HUES48 (cell line): ENCODE results near the gene CBY2.

Source experiments
- H3K27ac ChIP-seq: one replicate; pipeline ENCODE4 v1.7.0; 2013; ENCODE audit warnings: low read depth, low read length, inconsistent platforms
- H3K27me3 ChIP-seq: 2 replicates; pipeline ENCODE4 v1.6.1; 2013; ENCODE audit warnings: mild to moderate bottlenecking, low read length; ENCODE audit not compliant: control insufficient read depth, insufficient read depth
- H3K36me3 ChIP-seq: 2 replicates; pipeline ENCODE4 v1.6.1; 2013; ENCODE audit warnings: low read length; ENCODE audit not compliant: control insufficient read depth, insufficient read depth
- H3K4me1 ChIP-seq: 2 replicates; pipeline ENCODE4 v1.6.1; 2013; ENCODE audit warnings: mild to moderate bottlenecking, low read length; ENCODE audit not compliant: control insufficient read depth, insufficient read depth
- H3K4me3 ChIP-seq: 2 replicates; pipeline ENCODE4 v1.5.1; 2013; ENCODE audit warnings: mild to moderate bottlenecking, low read depth, low read length
- H3K9ac ChIP-seq: 2 replicates; pipeline ENCODE4 v1.6.1; 2013; ENCODE audit warnings: mild to moderate bottlenecking, low read depth, low read length, moderate library complexity
- H3K9me3 ChIP-seq: 2 replicates; pipeline ENCODE4 v1.6.1; 2013; ENCODE audit warnings: low read length; ENCODE audit not compliant: control insufficient read depth, insufficient read depth

The CBY2 gene

GRCh38 chr13:45702869-45703391, 810 bp downstream of the CBY2 start:
- no peak overlapping the region for H3K27ac ChIP-seq
- H3K4me3 ChIP-seq: no peak overlapping the region

GRCh38 chr13:45704211-45704739, 2.2 kb downstream of the CBY2 start:
- H3K4me1 ChIP-seq: peaks cover 11% of the 10 kb centered on the region; the same call in 1 of the 2 replicates
- H3K36me3 ChIP-seq: no peaks in the 10 kb centered on the region
- no peaks in the 10 kb centered on the region for H3K27me3 ChIP-seq
- no peak overlapping the region for H3K9ac ChIP-seq
- no peak overlapping the region for H3K4me3 ChIP-seq
- H3K9me3 ChIP-seq: no peaks in the 10 kb centered on the region
- H3K27ac ChIP-seq: no peak overlapping the region

More at GRCh38 chr13:45702869-45703391, 810 bp downstream of the CBY2 start:
- H3K9me3 ChIP-seq: no peaks in the 10 kb centered on the region
- H3K4me1 ChIP-seq: peaks cover 11% of the 10 kb centered on the region; the same call in 1 of the 2 replicates
- H3K36me3 ChIP-seq: no peaks in the 10 kb centered on the region
- no peaks in the 10 kb centered on the region for H3K27me3 ChIP-seq
- H3K9ac ChIP-seq: no peak overlapping the region

- H3K27me3 ChIP-seq: no peaks in the 10 kb centered on the region
- no peaks in the 10 kb centered on the region for H3K36me3 ChIP-seq
- no peaks in the 10 kb centered on the region for H3K9me3 ChIP-seq
- no peak overlapping the region for H3K4me3 ChIP-seq
- H3K9ac ChIP-seq: no peak overlapping the region
- peaks cover 11% of the 10 kb centered on the region; the same call in 1 of the 2 replicates for H3K4me1 ChIP-seq
- H3K27ac ChIP-seq: peak overlapping the region; percentile 49
Observed at GRCh38 chr13:45704854-45705695, 3.0 kb downstream of the CBY2 start.

- Histone ChIP-seq H3K36me3 (no peaks in the 10 kb centered on the region), H3K4me3 (no peak overlapping the region), H3K27ac (peak overlapping the region; percentile 39), H3K9me3 (no peaks in the 10 kb centered on the region), H3K27me3 (no peaks in the 10 kb centered on the region), H3K4me1 (peaks cover 11% of the 10 kb centered on the region; the same call in 1 of the 2 replicates), H3K9ac (no peak overlapping the region)
Observed at GRCh38 chr13:45705918-45706317, 3.8 kb downstream of the CBY2 start.

- Histone ChIP-seq H3K4me3 (no peak overlapping the region), H3K27me3 (no peaks in the 10 kb centered on the region), H3K27ac (no peak overlapping the region), H3K4me1 (peaks cover 11% of the 10 kb centered on the region; the same call in 1 of the 2 replicates), H3K9ac (no peak overlapping the region), H3K9me3 (no peaks in the 10 kb centered on the region), H3K36me3 (no peaks in the 10 kb centered on the region)
Observed at GRCh38 chr13:45707516-45708100, 5.5 kb downstream of the CBY2 start.

GRCh38 chr13:45711951-45712350, 9.8 kb downstream of the CBY2 start:
- Histone ChIP-seq H3K4me1 (no peaks in the 10 kb centered on the region), H3K9me3 (no peaks in the 10 kb centered on the region), H3K27ac (no peak overlapping the region), H3K36me3 (no peaks in the 10 kb centered on the region), H3K9ac (no peak overlapping the region), H3K27me3 (no peaks in the 10 kb centered on the region), H3K4me3 (no peak overlapping the region)

GRCh38 chr13:45713106-45713690, 11.1 kb downstream of the CBY2 start:
- no peak overlapping the region for H3K9ac ChIP-seq
- H3K27me3 ChIP-seq: no peaks in the 10 kb centered on the region
- H3K4me1 ChIP-seq: no peaks in the 10 kb centered on the region
- no peak overlapping the region for H3K4me3 ChIP-seq
- no peaks in the 10 kb centered on the region for H3K36me3 ChIP-seq
- no peak overlapping the region for H3K27ac ChIP-seq
- no peaks in the 10 kb centered on the region for H3K9me3 ChIP-seq

GRCh38 chr13:45713721-45714120, 11.6 kb downstream of the CBY2 start:
- no peaks in the 10 kb centered on the region for H3K27me3 ChIP-seq

GRCh38 chr13:45714170-45714569, 12.1 kb downstream of the CBY2 start:
- Histone ChIP-seq H3K36me3 (no peaks in the 10 kb centered on the region), H3K27ac (no peak overlapping the region), H3K27me3 (no peaks in the 10 kb centered on the region), H3K4me3 (no peak overlapping the region), H3K4me1 (no peaks in the 10 kb centered on the region), H3K9ac (no peak overlapping the region), H3K9me3 (no peaks in the 10 kb centered on the region)

More at GRCh38 chr13:45713721-45714120, 11.6 kb downstream of the CBY2 start:
- H3K27ac ChIP-seq: no peak overlapping the region
- H3K36me3 ChIP-seq: no peaks in the 10 kb centered on the region
- H3K4me1 ChIP-seq: no peaks in the 10 kb centered on the region
- H3K9ac ChIP-seq: no peak overlapping the region
- H3K4me3 ChIP-seq: no peak overlapping the region
- no peaks in the 10 kb centered on the region for H3K9me3 ChIP-seq

- Histone ChIP-seq H3K27ac (no peak overlapping the region), H3K4me1 (no peaks in the 10 kb centered on the region), H3K9me3 (no peaks in the 10 kb centered on the region), H3K36me3 (no peaks in the 10 kb centered on the region), H3K9ac (no peak overlapping the region), H3K4me3 (no peak overlapping the region), H3K27me3 (no peaks in the 10 kb centered on the region)
Observed at GRCh38 chr13:45715351-45715750, 13.2 kb downstream of the CBY2 start.
